SU-DHL-6 (cell line): ENCODE measurements around the gene IFNGR2.

Experiments used
- CTCF ChIP-seq: fragments of 200-600 bp; sonication (generic); IDR thresholded peaks from one replicate; pipeline ENCODE4 v1.5.1; 2017; ENCODE audit warnings: antibody characterized with exemption, mild to moderate bottlenecking, low read length, moderate library complexity; ENCODE audit not compliant: insufficient read depth, poor library complexity, severe bottlenecking
- EZH2phosphoT487 ChIP-seq: fragments of 200-600 bp; sonication (generic), shearing (Covaris generic); conservative IDR thresholded peaks from 2 replicates; pipeline ENCODE4 v1.6.1; 2018; ENCODE audit warnings: mild to moderate bottlenecking, antibody characterized with exemption, low read length, moderate library complexity, mixed read lengths

GRCh38 chr21:33367309-33367973, 35.8 kb upstream of the IFNGR2 start:
- TF ChIP-seq CTCF = no peak
- no peak for TF ChIP-seq EZH2phosphoT487
